VCaP (cell line): Measurements from ENCODE around the gene NHSL2.

Experiments
- H3K27ac ChIP-seq: fragments of 450-650 bp; 2 replicates; pipeline ENCODE4 v1.5.1; 2017
- CTCF ChIP-seq: fragments of 450-650 bp; conservative IDR thresholded peaks from 2 replicates; pipeline ENCODE4 v1.5.1; 2017; ENCODE audit warnings: mild to moderate bottlenecking, moderate library complexity

Gene NHSL2

GRCh38 chrX:72133851-72134546, 223.4 kb downstream of the NHSL2 start:
- H3K27ac ChIP-seq, result no peak overlapping the region
- TF ChIP-seq CTCF, result no peak

- TF ChIP-seq CTCF, result no peak
- no peak overlapping the region for H3K27ac ChIP-seq
Measured at GRCh38 chrX:72137846-72138495, 227.3 kb downstream of the NHSL2 start.

GRCh38 chrX:72139538-72139937, 228.9 kb downstream of the NHSL2 start:
- H3K27ac ChIP-seq, result no peak overlapping the region
- TF ChIP-seq CTCF, result no peak

- H3K27ac ChIP-seq, result no peak overlapping the region
- no peak for TF ChIP-seq CTCF
Measured at GRCh38 chrX:72141372-72142004, 230.8 kb downstream of the NHSL2 start.

GRCh38 chrX:72142094-72142793, 231.6 kb downstream of the NHSL2 start:
- TF ChIP-seq CTCF, result no peak
- H3K27ac ChIP-seq, result no peak overlapping the region

- H3K27ac ChIP-seq, result no peak overlapping the region
- no peak for TF ChIP-seq CTCF
Measured at GRCh38 chrX:72142794-72143608, 232.4 kb downstream of the NHSL2 start.
